Hepatocyte (in vitro differentiated cells): ENCODE measurements around the gene NACA.

ENCODE experiments used
- EZH2 ChIP-seq: fragments of 200-600 bp; sonication (generic); IDR thresholded peaks from 2 replicates; pipeline ENCODE4 v1.6.1; 2016; ENCODE audit warnings: antibody characterized with exemption, mild to moderate bottlenecking, borderline replicate concordance
- EZH2phosphoT487 ChIP-seq: fragments of 200-600 bp; sonication (generic); IDR thresholded peaks from one replicate; pipeline ENCODE4 v1.6.1; 2018; ENCODE audit warnings: antibody characterized with exemption, mild to moderate bottlenecking, low read depth, moderate library complexity; ENCODE audit not compliant: unreplicated experiment, severe bottlenecking
- TF ChIP-seq, protein P1 (sequence below): fragments of 200-600 bp; sonication (generic); IDR thresholded peaks from 2 replicates; pipeline ENCODE4 v1.5.1; 2016; ENCODE audit warnings: antibody characterized with exemption, mild to moderate bottlenecking; ENCODE audit not compliant: poor library complexity

DNA sequence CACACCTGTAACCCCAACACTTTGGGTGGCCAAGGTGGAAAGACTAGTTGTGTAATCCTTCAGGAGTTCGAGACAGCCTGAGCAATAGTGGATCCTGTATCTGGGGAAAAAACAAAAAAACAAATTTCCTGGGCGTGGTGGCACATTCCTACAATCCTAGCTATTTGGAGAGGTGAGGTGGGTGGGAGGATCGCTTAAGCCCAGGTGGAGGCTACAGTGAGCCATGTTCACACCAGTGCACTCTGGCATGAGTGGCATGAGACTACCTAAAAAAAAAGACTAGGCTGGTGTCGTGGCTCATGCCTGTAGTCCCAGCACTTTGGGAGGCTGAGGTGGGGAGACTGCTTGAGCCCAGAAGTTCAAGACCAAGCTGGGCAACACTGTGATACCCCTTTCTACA lies 54.3 kb downstream of the NACA start:
- TF ChIP-seq, protein P1, sequence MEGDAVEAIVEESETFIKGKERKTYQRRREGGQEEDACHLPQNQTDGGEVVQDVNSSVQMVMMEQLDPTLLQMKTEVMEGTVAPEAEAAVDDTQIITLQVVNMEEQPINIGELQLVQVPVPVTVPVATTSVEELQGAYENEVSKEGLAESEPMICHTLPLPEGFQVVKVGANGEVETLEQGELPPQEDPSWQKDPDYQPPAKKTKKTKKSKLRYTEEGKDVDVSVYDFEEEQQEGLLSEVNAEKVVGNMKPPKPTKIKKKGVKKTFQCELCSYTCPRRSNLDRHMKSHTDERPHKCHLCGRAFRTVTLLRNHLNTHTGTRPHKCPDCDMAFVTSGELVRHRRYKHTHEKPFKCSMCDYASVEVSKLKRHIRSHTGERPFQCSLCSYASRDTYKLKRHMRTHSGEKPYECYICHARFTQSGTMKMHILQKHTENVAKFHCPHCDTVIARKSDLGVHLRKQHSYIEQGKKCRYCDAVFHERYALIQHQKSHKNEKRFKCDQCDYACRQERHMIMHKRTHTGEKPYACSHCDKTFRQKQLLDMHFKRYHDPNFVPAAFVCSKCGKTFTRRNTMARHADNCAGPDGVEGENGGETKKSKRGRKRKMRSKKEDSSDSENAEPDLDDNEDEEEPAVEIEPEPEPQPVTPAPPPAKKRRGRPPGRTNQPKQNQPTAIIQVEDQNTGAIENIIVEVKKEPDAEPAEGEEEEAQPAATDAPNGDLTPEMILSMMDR = no peak
- no peak for TF ChIP-seq EZH2phosphoT487
- no peak for TF ChIP-seq EZH2
